HL-60/S4 treated with retinoic acid at 250 ng/mL for 4 days and 3 days (cell line): ENCODE measurements around the gene ANGPTL4.

Experiments used
- in situ Hi-C: fragments of 300-500 bp; cut with MboI; formaldehyde crosslinking; loops from 2 replicates; pipeline ENCODE4 v1.7.0; 2022; ENCODE audit warnings: low sequenced_read_pairs

The ANGPTL4 gene

DNA sequence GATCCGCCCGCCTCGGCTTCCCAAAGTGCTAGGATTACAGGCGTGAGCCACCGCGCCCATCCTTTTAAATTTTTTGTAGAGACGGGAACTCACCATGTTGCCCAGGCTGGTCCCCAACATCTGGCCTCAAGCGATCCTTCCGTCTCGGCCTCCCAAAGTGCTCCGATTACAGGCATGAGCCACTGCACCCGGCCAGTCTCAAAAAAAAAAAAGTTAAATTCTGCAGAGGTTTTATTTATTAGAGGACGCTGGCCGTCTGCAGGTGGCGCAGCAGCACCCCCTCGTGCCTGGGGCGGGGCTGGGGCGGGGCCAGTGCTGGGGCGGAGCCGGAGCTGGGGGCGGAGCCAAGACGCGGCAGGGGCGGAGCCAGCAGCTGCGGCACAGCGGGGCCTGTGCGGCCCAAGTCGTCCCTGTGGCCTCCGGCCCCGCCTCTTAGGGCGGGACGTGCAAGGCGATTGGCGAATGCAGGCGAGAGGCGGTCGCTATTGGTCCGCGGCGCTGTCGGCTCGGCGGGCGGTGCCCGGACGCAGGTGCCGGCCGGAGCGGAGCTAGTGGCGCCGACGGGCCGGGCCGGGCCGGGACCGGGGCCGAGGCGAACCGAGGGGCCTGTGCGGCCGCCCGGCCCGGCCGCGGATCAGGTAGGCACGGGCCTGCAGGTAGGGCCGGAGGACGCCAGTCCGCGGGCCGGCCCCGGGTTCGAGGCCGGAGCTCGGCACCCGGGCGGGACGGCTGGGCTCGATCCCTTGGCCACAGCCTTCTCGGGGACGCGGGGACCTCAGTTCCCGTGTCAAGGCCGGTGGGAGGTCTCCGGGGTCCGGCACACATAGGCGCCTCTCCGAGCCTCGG lies 49.1 kb downstream of the ANGPTL4 start, which contains the start of gene MARCHF2:
MARCHF2 (plus strand) TSS at position 523 of the 846 bp plus-strand sequence. CDS start 8,536 bp downstream, outside the sequence.
- in situ Hi-C loops = no loop called here

DNA sequence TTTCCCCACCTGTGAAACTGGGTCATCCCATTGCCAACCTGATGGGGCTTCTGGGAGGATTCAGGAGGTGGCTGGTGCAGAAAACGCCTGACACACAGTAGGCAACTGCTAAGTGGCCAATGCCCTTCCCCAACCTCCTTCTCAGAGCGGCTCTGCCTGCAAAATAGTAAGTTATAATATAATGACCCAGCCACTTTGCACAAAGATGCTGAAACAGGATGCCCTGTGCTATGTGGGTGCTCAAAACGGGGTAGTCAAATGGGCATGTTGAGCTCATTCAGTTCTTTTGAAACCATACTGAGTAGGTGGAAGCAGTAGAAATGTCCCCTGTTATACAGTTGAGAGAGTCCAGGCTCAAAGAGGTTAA lies 49.7 kb downstream of the ANGPTL4 start:
- in situ Hi-C loops = no loop called here

DNA sequence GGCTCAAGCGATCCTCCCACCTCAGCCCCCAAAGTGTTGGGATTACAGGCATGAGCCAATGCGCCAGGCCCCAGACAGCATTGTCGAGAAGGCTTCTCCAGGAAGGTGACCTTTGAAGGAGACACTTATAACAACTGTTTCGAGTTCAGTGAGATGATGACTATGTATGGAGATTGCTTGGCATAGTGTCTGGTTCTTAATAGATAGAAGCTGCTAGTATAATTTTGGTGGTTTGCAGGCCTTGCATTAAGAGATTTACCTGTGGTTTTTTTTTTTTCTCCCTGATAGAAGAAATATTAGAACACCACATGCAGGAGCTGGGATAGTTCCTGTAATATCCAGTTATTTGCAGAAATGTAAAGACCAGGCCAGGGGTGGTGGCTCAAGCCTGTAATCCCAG lies 52.8 kb downstream of the ANGPTL4 start:
- in situ Hi-C loops = no loop called here

DNA sequence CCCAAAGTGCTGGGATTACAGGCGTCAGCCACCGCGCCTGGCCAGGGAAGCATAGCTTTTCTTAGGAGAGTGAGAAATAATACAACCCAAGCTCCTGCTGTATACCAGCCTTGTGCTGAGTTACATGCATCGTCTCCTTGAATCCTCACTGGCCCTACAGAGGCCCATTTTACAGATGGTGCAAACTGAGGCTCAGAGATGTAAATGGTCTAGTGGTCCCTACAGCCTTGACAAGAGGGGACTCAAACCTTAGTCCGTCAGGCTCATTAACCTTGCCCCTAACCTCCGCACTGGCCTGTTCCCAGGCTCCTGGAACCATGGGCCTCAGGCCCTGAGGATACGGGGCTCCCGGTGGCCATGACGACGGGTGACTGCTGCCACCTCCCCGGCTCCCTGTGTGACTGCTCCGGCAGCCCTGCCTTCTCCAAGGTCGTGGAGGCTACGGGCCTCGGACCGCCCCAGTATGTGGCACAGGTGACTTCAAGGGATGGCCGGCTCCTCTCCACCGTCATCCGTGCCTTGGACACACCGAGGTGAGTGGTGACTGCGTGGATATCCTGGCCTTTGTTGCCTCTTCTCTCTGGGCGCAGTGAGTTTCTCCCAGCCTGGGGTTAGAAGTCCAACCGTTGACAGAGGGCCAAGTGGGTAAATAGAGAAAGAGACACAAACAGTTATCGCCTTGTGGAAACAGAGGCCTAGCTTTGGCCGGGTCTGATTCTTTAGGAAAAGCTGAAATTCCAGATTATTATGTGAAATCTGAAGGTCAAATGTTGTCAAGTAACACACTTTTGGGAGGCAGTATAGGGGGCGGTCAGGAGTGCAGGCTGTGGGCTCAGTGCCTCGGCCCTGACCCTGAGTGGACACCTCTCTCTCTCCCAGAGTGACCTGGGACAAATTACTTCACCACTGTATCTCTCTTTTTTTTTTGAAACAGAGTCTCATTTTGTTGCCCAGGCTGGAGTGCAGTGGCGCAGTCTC lies 57.8 kb downstream of the ANGPTL4 start:
- in situ Hi-C loops = no loop called here

DNA sequence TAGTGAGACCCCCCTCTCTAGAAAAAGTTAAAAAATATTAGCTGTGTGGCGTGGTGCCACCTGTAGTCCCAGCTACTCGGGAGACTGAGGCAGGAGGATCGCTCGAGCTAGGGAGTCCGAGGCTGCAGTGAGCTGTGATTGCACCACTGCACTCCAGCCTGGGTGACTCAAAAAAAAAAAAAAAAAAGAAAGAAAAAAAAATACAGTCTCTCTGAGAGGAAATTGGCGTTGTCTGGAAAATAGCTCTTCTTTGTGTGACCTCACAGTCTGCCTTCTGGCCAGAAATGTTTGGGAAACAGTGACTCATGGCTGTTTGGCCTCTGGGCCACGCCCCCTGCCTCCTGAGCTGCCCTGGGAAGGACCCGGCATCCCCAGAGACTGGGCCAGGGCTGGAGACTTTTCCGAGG lies 59.9 kb downstream of the ANGPTL4 start:
- in situ Hi-C loops = no loop called here
